Ovary (tissue), 9 donors: ENCODE measurements around the gene ST7L. TPM values are rescaled to one million over a fixed set of nuclear protein-coding genes. Genes with fewer than 3 reads are reported as not detected.

Experiments
- DNase-seq, 5 donors: peaks; one replicate each; pipeline ENCODE4 v3.0.0-alpha.2; 2019 to 2020
- H3K27ac ChIP-seq, 2 donors: fragments of 200-600 bp; one replicate each; pipeline versions ENCODE4 v1.5.1 to v1.8.0; 2019 to 2022
- H3K27me3 ChIP-seq: fragments of 200-600 bp; one replicate; pipeline ENCODE4 v1.8.0; 2022
- H3K36me3 ChIP-seq: fragments of 200-600 bp; sonication (generic); one replicate; pipeline ENCODE4 v1.5.1; 2019
- H3K4me1 ChIP-seq: one replicate; pipeline ENCODE4 v1.8.1; 2013; ENCODE audit warnings: mild to moderate bottlenecking, moderate library complexity; ENCODE audit not compliant: insufficient read depth
- H3K4me3 ChIP-seq: fragments of 200-600 bp; sonication (generic); one replicate; pipeline ENCODE4 v1.5.1; 2017
- H3K9me3 ChIP-seq, 2 donors: fragments of 200-600 bp in 1 of 2; sonication (generic) in 1 of 2; one replicate each; pipeline versions ENCODE4 v1.5.1 to v1.8.1; 2013 to 2019; ENCODE audit warnings: mild to moderate bottlenecking in 1 of 2, moderate library complexity in 1 of 2
- CTCF ChIP-seq, 3 donors: fragments of 450-650 bp in 2 of 3; fragments of 200-600 bp in 1 of 3; IDR thresholded peaks; one replicate each; pipeline versions ENCODE4 v1.5.1 to v1.8.0; 2016 to 2022; ENCODE audit warnings: antibody characterized with exemption in 3 of 3, mild to moderate bottlenecking in 1 of 3
- EP300 ChIP-seq: sonication (generic); formaldehyde crosslinking; IDR thresholded peaks from one replicate; pipeline ENCODE4 v1.6.1; 2017; ENCODE audit warnings: antibody characterized with exemption
- POLR2A ChIP-seq: fragments of 450-650 bp; IDR thresholded peaks from one replicate; pipeline ENCODE4 v1.6.1; 2017; ENCODE audit warnings: antibody characterized with exemption, mild to moderate bottlenecking, moderate library complexity
- WGBS, 3 donors: extraction: QIAGEN DNeasy Blood & Tissue Kit in 1 of 3; methylation state at CpG; one replicate each; pipeline versions ENCODE4 v1.1.5 to v1.1.7; 2013 to 2017; 5-methylcytosine and 5-hydroxymethylcytosine counted together
- intact Hi-C, 4 donors: fragments of 100-400 bp; cut with DNase I; formaldehyde crosslinking; loops; one replicate each; pipeline versions ENCODE4 v1.11.0 to v1.15.1; 2022 to 2023
- polyA plus RNA-seq, 2 donors: library from polyadenylated mRNA; stranded (reverse); fragments of 200-250 nt in 1 of 2; fragments of 350-450 nt in 1 of 2; fragmentation: Illumina TruSeq in 1 of 2; extraction: RNeasy Lipid Tissue Mini Kit (QIAGEN cat#74804) in 1 of 2; gene quantifications; one replicate each; pipeline ENCODE4 v1.2.3, GENCODE V29; 2013 to 2014
- total RNA-seq, 7 donors: library from RNA; depleted of rRNA in 2 of 7; stranded (reverse); fragments of >200 nt in 2 of 7; fragmentation: NEBNext Ultra II Directional in 3 of 7; extraction: Animal tissue kit (Norgen Biotek cat#: 25700) in 3 of 7; gene quantifications; one replicate each; pipeline versions ENCODE4 v1.1.0 to v1.2.4, GENCODE V29; 2016 to 2023
- donor health status: DM: no; HTN: no; CAD: no; lungs with moderate emphysema.
- donor health status: DM: no; HTN: no; CAD: no.
- donor health status: Bipolar disorder and iron deficiency.
- donor health status: DM: yes; HTN: yes; CAD: no.
- donor health status: DM: no; HTN: no; CAD: no.
- donor health status: DM: yes; HTN: yes; CAD: no.

ST7L gene
- total and polyA plus RNA-seq, 9 donors: 12.5 to 32.0 (median 22.3) TPM

- no peaks in the 10 kb centered on the region for H3K36me3 ChIP-seq
- no peaks in the 10 kb centered on the region for H3K9me3 ChIP-seq
- no peak for DNase-seq
- no peak overlapping the region for H3K27ac ChIP-seq
- intact Hi-C loops: no loop called here
- H3K27me3 ChIP-seq: no peaks in the 10 kb centered on the region
- H3K4me1 ChIP-seq: peaks cover 5% of the 10 kb centered on the region
- TF ChIP-seq EP300 (no peak), CTCF (IDR thresholded peaks at IDR 0.05) (no peak), POLR2A (no peak)
- H3K4me3 ChIP-seq: no peak overlapping the region
Observed at GRCh38 chr1:112636597-112637253, 17.8 kb upstream of the ST7L start.

DNA sequence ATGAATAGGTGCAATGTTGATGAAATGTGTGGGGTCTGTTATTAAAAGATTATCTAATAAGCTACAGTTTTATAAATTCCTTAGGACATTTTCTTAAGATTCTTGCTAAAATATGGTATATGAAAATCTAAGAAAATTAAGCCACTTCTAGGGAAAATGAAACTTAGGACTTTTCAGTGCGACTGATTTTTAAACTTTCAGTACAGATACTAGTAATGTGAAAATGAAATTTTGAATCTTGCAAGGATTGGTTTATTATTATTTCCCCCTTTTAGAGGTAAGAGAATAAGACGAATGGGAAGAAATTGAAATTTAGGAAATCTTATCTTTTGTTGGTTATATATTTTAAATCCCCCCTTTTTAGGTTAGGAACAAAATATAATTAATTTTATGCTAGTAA is 17.1 kb upstream of the ST7L start:
- WGBS, 3 donors: 65 to 76% (median 74%) methylated on average over 2 of the region's 2 CpGs
- intact Hi-C loops: no loop called here
- H3K9me3 ChIP-seq: no peaks in the 10 kb centered on the region
- H3K4me1 ChIP-seq: peaks cover 5% of the 10 kb centered on the region
- H3K4me3 ChIP-seq: no peak overlapping the region
- no peak overlapping the region for H3K27ac ChIP-seq
- no peaks in the 10 kb centered on the region for H3K27me3 ChIP-seq
- TF ChIP-seq EP300 (no peak), CTCF (IDR thresholded peaks at IDR 0.05) (no peak), POLR2A (no peak)
- H3K36me3 ChIP-seq: no peaks in the 10 kb centered on the region
- DNase-seq: no peak

DNA sequence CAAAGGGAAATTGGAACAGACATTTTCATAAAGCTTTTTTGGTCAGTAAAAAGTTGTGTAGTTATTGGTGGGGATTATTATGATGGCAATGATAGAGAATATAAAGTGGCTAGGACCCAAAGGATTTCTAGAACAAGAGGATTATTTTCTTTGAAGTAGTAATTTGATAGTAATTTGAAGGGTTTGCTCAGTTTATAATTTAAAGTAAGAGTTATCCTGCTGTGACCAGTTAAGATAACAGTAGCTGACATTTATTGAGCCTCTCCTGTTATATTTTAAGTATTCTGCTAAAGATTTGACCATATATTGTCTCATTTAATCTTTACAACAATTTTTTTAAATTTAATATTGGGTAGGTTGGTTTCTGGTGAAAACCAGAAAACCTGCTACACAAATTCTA is 15.4 kb upstream of the ST7L start:
- peaks cover 5% of the 10 kb centered on the region for H3K4me1 ChIP-seq
- H3K4me3 ChIP-seq: no peak overlapping the region
- H3K27ac ChIP-seq: no peak overlapping the region
- H3K9me3 ChIP-seq: no peaks in the 10 kb centered on the region
- TF ChIP-seq CTCF (IDR thresholded peaks at IDR 0.05): no peak
- TF ChIP-seq POLR2A: no peak
- TF ChIP-seq EP300: no peak
- intact Hi-C loops: no loop called here
- no peak for DNase-seq
- no peaks in the 10 kb centered on the region for H3K36me3 ChIP-seq
- no peaks in the 10 kb centered on the region for H3K27me3 ChIP-seq

- Histone ChIP-seq H3K9me3 (no peaks in the 10 kb centered on the region), H3K36me3 (no peaks in the 10 kb centered on the region), H3K27ac (no peak overlapping the region), H3K4me1 (peaks cover 5% of the 10 kb centered on the region), H3K4me3 (no peak overlapping the region), H3K27me3 (no peaks in the 10 kb centered on the region)
- DNase-seq: no peak
- intact Hi-C loops: no loop called here
- 89 to 95% (median 89%) methylated on average over 2 of the region's 2 CpGs for WGBS, 3 donors
- TF ChIP-seq EP300: no peak
- TF ChIP-seq POLR2A: no peak
- no peak for TF ChIP-seq CTCF (IDR thresholded peaks at IDR 0.05)
Observed at GRCh38 chr1:112633628-112634027, 14.7 kb upstream of the ST7L start.
